GM12878 (cell line): Measurements from ENCODE around the gene PGLYRP1.

Experiments
- ATF7 ChIP-seq: fragments of 450-650 bp; IDR thresholded peaks from 2 replicates; pipeline ENCODE4 v1.6.1; 2016; ENCODE audit warnings: low read depth, mild to moderate bottlenecking
- EGR1 ChIP-seq, 2 experiments: IDR thresholded peaks; 1 replicate in 1 of 2; 2 replicates in 1 of 2; pipeline ENCODE4 v1.6.1; 2011 to 2012; ENCODE audit warnings: low read depth in 2 of 2, low read length in 2 of 2, borderline replicate concordance in 1 of 2, mild to moderate bottlenecking in 1 of 2, moderate library complexity in 1 of 2
- FOXM1 ChIP-seq: IDR thresholded peaks from 2 replicates; pipeline ENCODE4 v1.6.1; 2012; ENCODE audit warnings: low read depth, mild to moderate bottlenecking, inconsistent platforms, low read length, moderate library complexity
- MEF2A ChIP-seq: IDR thresholded peaks from 2 replicates; pipeline ENCODE4 v1.6.1; 2011; ENCODE audit warnings: low read depth, mild to moderate bottlenecking, low read length, moderate library complexity; ENCODE audit not compliant: insufficient read depth
- PAX8 ChIP-seq: fragments of 450-650 bp; IDR thresholded peaks from 2 replicates; pipeline ENCODE4 v1.6.1; 2017; ENCODE audit warnings: mild to moderate bottlenecking, moderate library complexity
- SMAD1 ChIP-seq: fragments of 450-650 bp; IDR thresholded peaks from 2 replicates; pipeline ENCODE4 v1.6.1; 2018; ENCODE audit warnings: mild to moderate bottlenecking, low read depth; ENCODE audit not compliant: partially characterized antibody
- SREBF2 ChIP-seq: IDR thresholded peaks from 2 replicates; pipeline ENCODE4 v1.6.1; 2012; ENCODE audit warnings: mild to moderate bottlenecking, low read length
- TCF7 ChIP-seq: IDR thresholded peaks from 2 replicates; pipeline ENCODE4 v1.6.1; 2014; ENCODE audit warnings: antibody characterized with exemption, borderline replicate concordance
- TF ChIP-seq, protein P1 (sequence below), 3 experiments: IDR thresholded peaks in 2 of 3; conservative IDR thresholded peaks in 1 of 3; 2 replicates each; pipeline ENCODE4 v1.5.1; 2011; ENCODE audit warnings: low read depth in 3 of 3, low read length in 3 of 3, mild to moderate bottlenecking in 3 of 3, control low read depth in 2 of 3, moderate library complexity in 2 of 3, inconsistent platforms in 1 of 3, mixed read lengths in 1 of 3; ENCODE audit not compliant: control insufficient read depth in 2 of 3, insufficient read depth in 1 of 3; ENCODE audit errors: extremely low read depth in 1 of 3
- TF ChIP-seq, protein P2 (sequence below): IDR thresholded peaks from 2 replicates; pipeline ENCODE4 v1.6.1; 2012; ENCODE audit warnings: mild to moderate bottlenecking, low read depth, low read length

DNA sequence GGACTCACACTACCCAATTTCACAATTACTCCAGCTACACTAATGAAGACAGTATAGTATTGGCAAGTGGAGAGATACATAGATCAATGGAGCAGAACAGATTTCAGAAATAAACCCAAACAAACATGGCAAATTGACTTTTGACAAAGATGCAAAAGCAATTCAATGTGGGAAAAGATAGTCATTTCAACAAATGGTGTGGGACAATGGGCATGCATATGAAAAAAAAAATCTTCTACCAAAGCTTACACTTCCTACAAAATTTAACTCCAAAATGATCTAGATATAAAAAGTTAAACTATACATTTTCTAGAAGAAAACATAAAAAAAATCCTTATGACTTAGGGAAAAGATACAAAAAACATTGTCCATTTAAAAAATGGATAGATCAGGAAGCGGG is 20.7 kb upstream of the PGLYRP1 start:
- TF ChIP-seq PAX8 (no peak), SREBF2 (no peak), MEF2A (no peak), ATF7 (no peak), TCF7 (no peak), SMAD1 (no peak), FOXM1 (no peak), EGR1 (IDR thresholded peaks at IDR 0.05; ENCODE audit: borderline replicate concordance in 1 of 2, low read depth in 2 of 2, low read length in 2 of 2) (no peak)
- TF ChIP-seq, protein P1, sequence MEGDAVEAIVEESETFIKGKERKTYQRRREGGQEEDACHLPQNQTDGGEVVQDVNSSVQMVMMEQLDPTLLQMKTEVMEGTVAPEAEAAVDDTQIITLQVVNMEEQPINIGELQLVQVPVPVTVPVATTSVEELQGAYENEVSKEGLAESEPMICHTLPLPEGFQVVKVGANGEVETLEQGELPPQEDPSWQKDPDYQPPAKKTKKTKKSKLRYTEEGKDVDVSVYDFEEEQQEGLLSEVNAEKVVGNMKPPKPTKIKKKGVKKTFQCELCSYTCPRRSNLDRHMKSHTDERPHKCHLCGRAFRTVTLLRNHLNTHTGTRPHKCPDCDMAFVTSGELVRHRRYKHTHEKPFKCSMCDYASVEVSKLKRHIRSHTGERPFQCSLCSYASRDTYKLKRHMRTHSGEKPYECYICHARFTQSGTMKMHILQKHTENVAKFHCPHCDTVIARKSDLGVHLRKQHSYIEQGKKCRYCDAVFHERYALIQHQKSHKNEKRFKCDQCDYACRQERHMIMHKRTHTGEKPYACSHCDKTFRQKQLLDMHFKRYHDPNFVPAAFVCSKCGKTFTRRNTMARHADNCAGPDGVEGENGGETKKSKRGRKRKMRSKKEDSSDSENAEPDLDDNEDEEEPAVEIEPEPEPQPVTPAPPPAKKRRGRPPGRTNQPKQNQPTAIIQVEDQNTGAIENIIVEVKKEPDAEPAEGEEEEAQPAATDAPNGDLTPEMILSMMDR (IDR thresholded peaks at IDR 0.05 in 2 of 3, conservative IDR thresholded peaks at IDR 0.05 in 1 of 3; ENCODE audit: control insufficient read depth in 2 of 3, extremely low read depth in 1 of 3, insufficient read depth in 1 of 3, low read depth in 3 of 3, low read length in 3 of 3): no peak
- TF ChIP-seq, protein P2, sequence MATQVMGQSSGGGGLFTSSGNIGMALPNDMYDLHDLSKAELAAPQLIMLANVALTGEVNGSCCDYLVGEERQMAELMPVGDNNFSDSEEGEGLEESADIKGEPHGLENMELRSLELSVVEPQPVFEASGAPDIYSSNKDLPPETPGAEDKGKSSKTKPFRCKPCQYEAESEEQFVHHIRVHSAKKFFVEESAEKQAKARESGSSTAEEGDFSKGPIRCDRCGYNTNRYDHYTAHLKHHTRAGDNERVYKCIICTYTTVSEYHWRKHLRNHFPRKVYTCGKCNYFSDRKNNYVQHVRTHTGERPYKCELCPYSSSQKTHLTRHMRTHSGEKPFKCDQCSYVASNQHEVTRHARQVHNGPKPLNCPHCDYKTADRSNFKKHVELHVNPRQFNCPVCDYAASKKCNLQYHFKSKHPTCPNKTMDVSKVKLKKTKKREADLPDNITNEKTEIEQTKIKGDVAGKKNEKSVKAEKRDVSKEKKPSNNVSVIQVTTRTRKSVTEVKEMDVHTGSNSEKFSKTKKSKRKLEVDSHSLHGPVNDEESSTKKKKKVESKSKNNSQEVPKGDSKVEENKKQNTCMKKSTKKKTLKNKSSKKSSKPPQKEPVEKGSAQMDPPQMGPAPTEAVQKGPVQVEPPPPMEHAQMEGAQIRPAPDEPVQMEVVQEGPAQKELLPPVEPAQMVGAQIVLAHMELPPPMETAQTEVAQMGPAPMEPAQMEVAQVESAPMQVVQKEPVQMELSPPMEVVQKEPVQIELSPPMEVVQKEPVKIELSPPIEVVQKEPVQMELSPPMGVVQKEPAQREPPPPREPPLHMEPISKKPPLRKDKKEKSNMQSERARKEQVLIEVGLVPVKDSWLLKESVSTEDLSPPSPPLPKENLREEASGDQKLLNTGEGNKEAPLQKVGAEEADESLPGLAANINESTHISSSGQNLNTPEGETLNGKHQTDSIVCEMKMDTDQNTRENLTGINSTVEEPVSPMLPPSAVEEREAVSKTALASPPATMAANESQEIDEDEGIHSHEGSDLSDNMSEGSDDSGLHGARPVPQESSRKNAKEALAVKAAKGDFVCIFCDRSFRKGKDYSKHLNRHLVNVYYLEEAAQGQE: no peak
